ENCODE data around the gene DTX4.

DNA sequence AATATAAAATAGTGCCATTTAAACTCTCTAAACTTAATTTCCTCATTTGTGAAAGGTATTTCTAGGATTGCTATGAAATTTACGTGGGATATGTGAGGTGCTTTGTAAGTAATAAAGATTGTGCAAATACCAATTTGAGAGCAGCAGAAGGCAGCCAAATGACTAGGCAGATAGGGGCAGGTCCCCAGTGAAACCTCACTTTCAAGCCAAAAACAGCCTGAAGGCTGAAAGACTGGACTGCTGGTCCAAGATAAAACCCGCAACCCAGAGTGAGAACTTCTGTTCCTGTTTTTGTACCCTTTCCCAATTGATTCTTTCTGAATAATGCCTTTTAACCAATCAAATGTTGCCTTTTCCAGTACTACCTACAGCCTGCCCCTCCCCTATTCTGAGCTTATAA lies 7.2 kb downstream of the DTX4 start:
- TF ChIP-seq CTCF (IDR thresholded peaks at IDR 0.05; ENCODE audit: poor library complexity): no peak
- TF ChIP-seq EZH2phosphoT487 (IDR thresholded peaks at IDR 0.05; ENCODE audit: low read depth, severe bottlenecking, unreplicated experiment): no peak
